ENCODE data around the gene EMP3. TPM values are rescaled to one million over a fixed set of nuclear protein-coding genes. Genes with fewer than 3 reads are reported as not detected.

EMP3 gene
- total RNA-seq, 2 donors from 2014 or later, result 11.6 to 29.4 TPM

DNA sequence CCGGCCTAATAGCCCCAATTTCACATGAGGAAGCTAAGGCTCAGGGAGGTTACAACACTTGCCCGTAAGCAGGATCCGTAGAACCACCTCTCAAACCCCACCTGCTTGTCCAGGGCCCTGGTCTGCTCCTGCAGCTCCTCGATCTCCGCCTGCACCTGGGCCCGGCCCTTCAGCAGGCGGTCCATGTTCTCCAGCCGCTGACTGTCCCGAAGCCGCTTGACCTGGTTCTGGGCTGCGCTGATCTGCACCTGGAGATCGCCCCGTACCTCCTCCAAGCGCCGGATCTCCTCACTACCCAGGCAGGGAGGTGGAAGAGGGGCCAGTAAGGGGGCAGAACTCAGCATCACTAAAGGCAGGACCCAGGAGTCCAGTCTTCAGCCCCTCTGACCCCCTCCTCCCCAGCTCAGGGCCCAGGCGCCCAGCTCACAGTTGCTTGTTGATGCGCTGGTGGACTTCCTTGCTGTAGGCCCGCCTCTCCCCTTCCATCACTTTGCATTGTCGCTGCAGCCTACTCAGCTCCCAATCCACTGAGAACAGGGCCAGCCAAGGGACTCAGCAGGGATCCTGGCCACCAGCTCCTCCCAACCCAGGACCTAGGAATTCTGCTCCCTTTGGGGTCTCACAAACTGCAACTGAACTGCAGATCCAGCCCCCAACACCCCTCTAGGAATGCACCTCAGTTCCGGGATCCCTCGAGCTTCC is 6.9 kb upstream of the EMP3 start:
- no peak for DNase-seq
- H3K27ac ChIP-seq, result no peak overlapping the region
- no peak overlapping the region for H3K4me3 ChIP-seq
- H3K9ac ChIP-seq (ENCODE audit: low read depth in 2 of 2, low read length in 2 of 2), result no peak overlapping the region
- H3K9me3 ChIP-seq, result no peaks in the 10 kb centered on the region
- intact Hi-C loops (cut with DNase I), result loop anchor here (10.0 kb wide), 2 partner anchors 76 to 266 kb away; partner anchors contain the start of genes GRIN2D and KDELR1
- TF ChIP-seq, protein P1, sequence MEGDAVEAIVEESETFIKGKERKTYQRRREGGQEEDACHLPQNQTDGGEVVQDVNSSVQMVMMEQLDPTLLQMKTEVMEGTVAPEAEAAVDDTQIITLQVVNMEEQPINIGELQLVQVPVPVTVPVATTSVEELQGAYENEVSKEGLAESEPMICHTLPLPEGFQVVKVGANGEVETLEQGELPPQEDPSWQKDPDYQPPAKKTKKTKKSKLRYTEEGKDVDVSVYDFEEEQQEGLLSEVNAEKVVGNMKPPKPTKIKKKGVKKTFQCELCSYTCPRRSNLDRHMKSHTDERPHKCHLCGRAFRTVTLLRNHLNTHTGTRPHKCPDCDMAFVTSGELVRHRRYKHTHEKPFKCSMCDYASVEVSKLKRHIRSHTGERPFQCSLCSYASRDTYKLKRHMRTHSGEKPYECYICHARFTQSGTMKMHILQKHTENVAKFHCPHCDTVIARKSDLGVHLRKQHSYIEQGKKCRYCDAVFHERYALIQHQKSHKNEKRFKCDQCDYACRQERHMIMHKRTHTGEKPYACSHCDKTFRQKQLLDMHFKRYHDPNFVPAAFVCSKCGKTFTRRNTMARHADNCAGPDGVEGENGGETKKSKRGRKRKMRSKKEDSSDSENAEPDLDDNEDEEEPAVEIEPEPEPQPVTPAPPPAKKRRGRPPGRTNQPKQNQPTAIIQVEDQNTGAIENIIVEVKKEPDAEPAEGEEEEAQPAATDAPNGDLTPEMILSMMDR (IDR thresholded peaks at IDR 0.05), result no peak
- no peaks in the 10 kb centered on the region for H3K36me3 ChIP-seq
- H3K4me1 ChIP-seq, result peaks cover 7% of the 10 kb centered on the region
- H3K27me3 ChIP-seq, result no peaks in the 10 kb centered on the region

GRCh38 chr19:48319647-48320541 is 5.5 kb upstream of the EMP3 start:
- peak overlapping the region in 1 of 2 donors; percentile 46 for H3K9ac ChIP-seq (ENCODE audit: low read depth in 2 of 2, low read length in 2 of 2)
- TF ChIP-seq, protein P1 (IDR thresholded peaks at IDR 0.05), result peak; percentile 82

GRCh38 chr19:48321372-48321621 is 4.1 kb upstream of the EMP3 start:
- peak overlapping the region; percentile 95 for H3K27ac ChIP-seq
- TF ChIP-seq, protein P1 (IDR thresholded peaks at IDR 0.05), result no peak
- DNase-seq, result peak; percentile 100
- peak overlapping the region; percentile 93 to 96 for H3K9ac ChIP-seq (ENCODE audit: low read depth in 2 of 2, low read length in 2 of 2)
- H3K4me1 ChIP-seq, result peaks cover 7% of the 10 kb centered on the region
- H3K9me3 ChIP-seq, result no peaks in the 10 kb centered on the region
- no peaks in the 10 kb centered on the region for H3K27me3 ChIP-seq
- H3K36me3 ChIP-seq, result no peaks in the 10 kb centered on the region
- peak overlapping the region; percentile 44 for H3K4me3 ChIP-seq
- intact Hi-C loops (cut with DNase I), result loop anchor here (10.0 kb wide), 1 partner anchor 294 kb away; the partner anchor contains the start of genes FAM83E, RPL18 and SPHK2

More at GRCh38 chr19:48319647-48320541, 5.5 kb upstream of the EMP3 start:
- Histone ChIP-seq H3K4me1 (peaks cover 7% of the 10 kb centered on the region), H3K27ac (peak overlapping the region; percentile 95), H3K9me3 (no peaks in the 10 kb centered on the region), H3K27me3 (no peaks in the 10 kb centered on the region), H3K36me3 (no peaks in the 10 kb centered on the region), H3K4me3 (no peak overlapping the region)
- intact Hi-C loops (cut with DNase I), result loop anchor here (10.0 kb wide), 3 partner anchors 75 to 295 kb away; partner anchors contain the start of genes FAM83E, GRIN2D, KDELR1 and RPL18
- peak; percentile 92 for DNase-seq

- Histone ChIP-seq H3K27me3 (no peaks in the 10 kb centered on the region), H3K9ac (ENCODE audit: low read depth in 2 of 2, low read length in 2 of 2) (peak overlapping the region; percentile 93 to 98), H3K36me3 (no peaks in the 10 kb centered on the region), H3K4me3 (peak overlapping the region; percentile 44), H3K4me1 (peaks cover 7% of the 10 kb centered on the region), H3K9me3 (no peaks in the 10 kb centered on the region), H3K27ac (peak overlapping the region; percentile 95)
- DNase-seq, result peak; percentile 99
- intact Hi-C loops (cut with DNase I), result loop anchor here (10.0 kb wide), 1 partner anchor 293 kb away; the partner anchor contains the start of genes FAM83E, RPL18 and SPHK2
- TF ChIP-seq, protein P1 (IDR thresholded peaks at IDR 0.05), result no peak
Measured at GRCh38 chr19:48321622-48322591, 3.4 kb upstream of the EMP3 start.
